Activated CD8-positive, alpha-beta memory T cell treated with anti-CD3 and anti-CD28 coated beads, Interleukin-2, amount 10 ng/mL, durations not matched to agents 7 days and 5 days (primary cell): Measurements from ENCODE around the gene TMEFF1. TPM values are rescaled to one million over a fixed set of nuclear protein-coding genes. Genes with fewer than 3 reads are reported as not detected.
"Not testable (repeated sequence)": the region's sequence is repeated elsewhere in the genome, so short reads cannot be mapped to it uniquely, and the experiment has no call there.

Source experiments
- ATAC-seq: fragments of 150-1000 bp; cut with Tn5 transposase; one replicate; pipeline ENCODE4 v1.10.0; 2021; ENCODE audit warnings: moderate library complexity
- CTCF ChIA-PET: fragments of 350-600 bp; sonication (Branson Sonifier 250); formaldehyde crosslinking; loops from one replicate; lab custom pipeline; 2021; ENCODE audit warnings: antibody characterized with exemption; lab: Charles Lee
- DNase-seq: peaks from one replicate; pipeline ENCODE4 v3.0.0-alpha.2; 2020
- H3K27ac Mint-ChIP-seq: one replicate; pipeline ENCODE4 v1.8.0; 2021; ENCODE audit warnings: mild to moderate bottlenecking, mixed read lengths
- H3K27me3 Mint-ChIP-seq: one replicate; pipeline ENCODE4 v1.8.0; 2021; ENCODE audit warnings: mixed read lengths
- H3K36me3 Mint-ChIP-seq: one replicate; pipeline ENCODE4 v1.8.0; 2021; ENCODE audit warnings: mild to moderate bottlenecking, mixed read lengths
- H3K4me1 Mint-ChIP-seq: one replicate; pipeline ENCODE4 v1.8.0; 2021; ENCODE audit warnings: mixed read lengths
- H3K4me3 Mint-ChIP-seq: one replicate; pipeline ENCODE4 v1.8.0; 2021; ENCODE audit warnings: mild to moderate bottlenecking, moderate library complexity, mixed read lengths
- H3K9me3 Mint-ChIP-seq: one replicate; pipeline ENCODE4 v1.8.0; 2022; ENCODE audit warnings: low read depth, mixed read lengths
- total RNA-seq, 2 experiments: library from RNA; stranded (reverse); gene quantifications; one replicate each; pipeline ENCODE4 v1.2.3, GENCODE V29; 2021

The TMEFF1 gene
- total RNA-seq, 2 experiments from 2014 or later: 0.49 TPM; not detected in 1

GRCh38 chr9:100527180-100527794, 54.3 kb downstream of the TMEFF1 start:
- DNase-seq, H3K9me3 Mint-ChIP-seq, H3K27me3 Mint-ChIP-seq, H3K4me3 Mint-ChIP-seq, H3K27ac Mint-ChIP-seq, H3K36me3 Mint-ChIP-seq, ATAC-seq, H3K4me1 Mint-ChIP-seq, CTCF ChIA-PET: not testable (repeated sequence)

- CTCF ChIA-PET: no interaction called here
Measured at GRCh38 chr9:100534401-100534800, 61.5 kb downstream of the TMEFF1 start.

GRCh38 chr9:100540327-100540726, 67.4 kb downstream of the TMEFF1 start:
- H3K27ac Mint-ChIP-seq: no peak overlapping the region
- DNase-seq (no peak), ATAC-seq (no peak)
- CTCF ChIA-PET: no interaction called here
- H3K4me1 Mint-ChIP-seq: peaks cover 7% of the 10 kb centered on the region
- H3K36me3 Mint-ChIP-seq: peaks cover 5% of the 10 kb centered on the region
- H3K4me3 Mint-ChIP-seq: no peak overlapping the region
- no peaks in the 10 kb centered on the region for H3K27me3 Mint-ChIP-seq
- H3K9me3 Mint-ChIP-seq: peaks cover 2% of the 10 kb centered on the region

More at GRCh38 chr9:100534401-100534800, 61.5 kb downstream of the TMEFF1 start:
- Mint-ChIP-seq H3K36me3 (peaks cover 1% of the 10 kb centered on the region), H3K9me3 (no peaks in the 10 kb centered on the region), H3K27ac (no peak overlapping the region), H3K4me3 (no peak overlapping the region), H3K27me3 (no peaks in the 10 kb centered on the region), H3K4me1 (peaks cover 9% of the 10 kb centered on the region)
- ATAC-seq (no peak), DNase-seq (no peak)

DNA sequence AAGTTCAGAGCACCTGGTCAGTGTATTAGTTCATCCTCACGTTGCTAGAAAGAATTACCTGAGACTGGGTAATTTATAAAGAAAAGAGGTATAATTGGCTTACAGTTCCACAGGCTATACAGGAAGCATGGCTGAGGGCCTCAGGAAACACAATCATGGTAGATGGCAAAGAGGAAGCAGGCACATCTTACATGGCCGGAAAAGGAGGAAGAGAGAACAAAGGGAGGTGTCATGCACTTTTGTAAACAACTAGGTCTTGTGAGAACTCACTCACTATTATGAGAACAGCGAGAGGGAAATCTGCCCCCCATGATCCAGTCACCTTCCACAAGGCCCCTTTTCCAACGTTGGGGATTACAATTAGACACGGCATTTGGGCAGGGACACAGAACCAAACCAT, 76.1 kb downstream of the TMEFF1 start:
- DNase-seq: no peak
- Mint-ChIP-seq H3K9me3 (peaks cover 2% of the 10 kb centered on the region), H3K27me3 (no peaks in the 10 kb centered on the region), H3K4me3 (no peak overlapping the region), H3K27ac (no peak overlapping the region), H3K4me1 (no peaks in the 10 kb centered on the region), H3K36me3 (peaks cover 11% of the 10 kb centered on the region)
- CTCF ChIA-PET: no interaction called here
- ATAC-seq: no peak

- no peak overlapping the region for H3K4me3 Mint-ChIP-seq
- no peak for DNase-seq
- no peak for ATAC-seq
- CTCF ChIA-PET: no interaction called here
- H3K27me3 Mint-ChIP-seq: no peaks in the 10 kb centered on the region
- H3K9me3 Mint-ChIP-seq: no peaks in the 10 kb centered on the region
- H3K36me3 Mint-ChIP-seq: no peaks in the 10 kb centered on the region
- H3K27ac Mint-ChIP-seq: no peak overlapping the region
- no peaks in the 10 kb centered on the region for H3K4me1 Mint-ChIP-seq
Measured at GRCh38 chr9:100554935-100555401, 82.0 kb downstream of the TMEFF1 start.

DNA sequence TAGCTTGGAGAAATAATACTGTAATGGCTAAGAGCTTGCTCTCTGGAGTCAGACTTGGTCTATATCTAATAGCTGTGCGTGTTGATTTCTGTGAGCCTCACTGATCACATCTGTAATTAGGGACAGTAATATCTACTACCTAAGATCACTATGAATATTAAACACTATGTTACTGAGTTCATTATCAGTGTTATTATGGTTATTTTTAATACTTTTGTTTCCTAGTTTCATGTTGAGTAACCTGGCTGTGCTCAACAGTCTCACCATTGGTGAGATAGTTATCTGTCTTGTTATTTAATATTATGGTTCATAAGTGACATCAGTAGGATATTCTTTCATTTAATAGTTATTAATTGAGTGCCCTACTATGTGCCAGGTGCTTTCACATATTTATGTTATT, 82.5 kb downstream of the TMEFF1 start:
- ATAC-seq (no peak), DNase-seq (no peak)
- H3K36me3 Mint-ChIP-seq: no peaks in the 10 kb centered on the region
- CTCF ChIA-PET: interaction anchor here (1.4 kb wide), 1 partner anchor 117 kb away, joined by 3 read pairs; no protein-coding TSS in a partner anchor
- no peak overlapping the region for H3K27ac Mint-ChIP-seq
- H3K4me1 Mint-ChIP-seq: no peaks in the 10 kb centered on the region
- H3K27me3 Mint-ChIP-seq: no peaks in the 10 kb centered on the region
- no peak overlapping the region for H3K4me3 Mint-ChIP-seq
- H3K9me3 Mint-ChIP-seq: no peaks in the 10 kb centered on the region

GRCh38 chr9:100557053-100557452, 84.1 kb downstream of the TMEFF1 start:
- CTCF ChIA-PET: interaction anchor here (1.4 kb wide), 1 partner anchor 10 kb away, joined by 3 read pairs; no protein-coding TSS in a partner anchor
- DNase-seq (no peak), ATAC-seq (no peak)
- no peak overlapping the region for H3K27ac Mint-ChIP-seq
- no peaks in the 10 kb centered on the region for H3K27me3 Mint-ChIP-seq
- no peaks in the 10 kb centered on the region for H3K4me1 Mint-ChIP-seq
- H3K9me3 Mint-ChIP-seq: no peaks in the 10 kb centered on the region
- no peaks in the 10 kb centered on the region for H3K36me3 Mint-ChIP-seq
- H3K4me3 Mint-ChIP-seq: no peak overlapping the region

DNA sequence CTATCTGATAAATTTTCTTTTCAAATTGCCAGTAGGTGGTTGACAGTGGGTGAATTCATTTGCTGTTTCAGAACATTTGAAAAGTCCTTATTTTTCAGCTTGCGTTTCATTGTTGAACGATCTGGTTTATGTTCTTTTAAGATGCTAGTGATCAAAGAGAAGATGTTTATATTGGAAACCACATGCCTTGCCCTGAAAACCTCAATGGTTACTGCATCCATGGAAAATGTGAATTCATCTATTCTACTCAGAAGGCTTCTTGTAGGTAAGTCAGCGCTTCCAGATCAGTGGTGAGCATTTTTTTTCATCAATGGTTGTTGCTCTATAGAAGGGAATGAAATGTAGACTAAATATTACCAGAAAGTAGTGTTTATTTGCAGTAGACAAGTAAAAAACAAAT, 88.3 kb downstream of the TMEFF1 start:
- Mint-ChIP-seq H3K4me1 (no peaks in the 10 kb centered on the region), H3K9me3 (no peaks in the 10 kb centered on the region), H3K27me3 (no peaks in the 10 kb centered on the region), H3K36me3 (no peaks in the 10 kb centered on the region), H3K27ac (no peak overlapping the region), H3K4me3 (no peak overlapping the region)
- no peak for DNase-seq
- ATAC-seq: no peak
- CTCF ChIA-PET: no interaction called here

GRCh38 chr9:100567856-100568255, 94.9 kb downstream of the TMEFF1 start:
- Mint-ChIP-seq H3K9me3 (no peaks in the 10 kb centered on the region), H3K4me3 (no peak overlapping the region), H3K27me3 (no peaks in the 10 kb centered on the region), H3K4me1 (no peaks in the 10 kb centered on the region), H3K36me3 (peaks cover 1% of the 10 kb centered on the region), H3K27ac (no peak overlapping the region)
- DNase-seq: no peak
- CTCF ChIA-PET: no interaction called here
- no peak for ATAC-seq

DNA sequence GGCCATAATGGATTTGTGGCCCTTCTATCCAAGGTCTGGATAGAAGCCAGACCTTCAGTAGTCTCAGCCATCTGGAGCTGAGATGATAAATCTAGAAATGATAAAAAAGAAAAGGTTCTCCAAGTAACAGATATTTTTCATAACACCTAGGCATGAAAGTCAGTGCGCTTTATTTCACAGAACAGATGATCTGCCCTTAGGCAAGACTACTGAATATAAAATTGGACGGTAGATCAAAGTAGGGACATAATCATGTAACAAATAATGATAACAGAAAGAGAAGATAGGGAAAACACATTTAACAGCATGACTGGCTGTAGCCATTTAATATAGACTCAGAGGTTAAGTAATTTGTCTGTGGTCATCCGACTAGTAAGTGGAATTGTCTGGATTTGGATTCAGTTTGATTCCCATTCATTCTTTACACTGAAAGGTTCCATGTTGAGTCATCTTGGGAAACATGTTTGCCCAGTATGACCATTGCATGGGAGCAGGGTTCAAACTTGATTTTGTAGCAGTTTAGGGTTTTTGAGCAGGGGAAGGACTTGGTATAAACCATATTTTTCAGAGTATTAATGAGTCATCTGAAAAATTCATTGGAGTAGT, 100.8 kb downstream of the TMEFF1 start:
- Mint-ChIP-seq H3K27me3 (no peaks in the 10 kb centered on the region), H3K4me3 (no peak overlapping the region), H3K4me1 (peaks cover 6% of the 10 kb centered on the region), H3K36me3 (peaks cover 1% of the 10 kb centered on the region), H3K9me3 (no peaks in the 10 kb centered on the region), H3K27ac (no peak overlapping the region)
- CTCF ChIA-PET: no interaction called here
- no peak for ATAC-seq
- no peak for DNase-seq

GRCh38 chr9:100575006-100575405, 102.1 kb downstream of the TMEFF1 start:
- Mint-ChIP-seq H3K9me3 (no peaks in the 10 kb centered on the region), H3K27ac (no peak overlapping the region), H3K4me3 (no peak overlapping the region), H3K4me1 (peaks cover 6% of the 10 kb centered on the region), H3K36me3 (no peaks in the 10 kb centered on the region), H3K27me3 (no peaks in the 10 kb centered on the region)
- DNase-seq (no peak), ATAC-seq (no peak)
- CTCF ChIA-PET: interaction anchor here (1.0 kb wide), 1 partner anchor 26 kb away, joined by 4 read pairs; no protein-coding TSS in a partner anchor

GRCh38 chr9:100575765-100576386, 102.9 kb downstream of the TMEFF1 start:
- no peaks in the 10 kb centered on the region for H3K27me3 Mint-ChIP-seq
- H3K36me3 Mint-ChIP-seq: no peaks in the 10 kb centered on the region
- peaks cover 6% of the 10 kb centered on the region for H3K4me1 Mint-ChIP-seq
- DNase-seq: no peak
- H3K4me3 Mint-ChIP-seq: no peak overlapping the region
- CTCF ChIA-PET: interaction anchor here (1.0 kb wide), 1 partner anchor 25 kb away, joined by 4 read pairs; no protein-coding TSS in a partner anchor
- H3K27ac Mint-ChIP-seq: no peak overlapping the region
- H3K9me3 Mint-ChIP-seq: no peaks in the 10 kb centered on the region
- no peak for ATAC-seq

- H3K27me3 Mint-ChIP-seq: peaks cover 7% of the 10 kb centered on the region
- H3K4me1 Mint-ChIP-seq: peaks cover 6% of the 10 kb centered on the region
- CTCF ChIA-PET: no interaction called here
- no peaks in the 10 kb centered on the region for H3K36me3 Mint-ChIP-seq
- H3K4me3 Mint-ChIP-seq: no peak within 1 kb of the TSS
- DNase-seq (no peak), ATAC-seq (no peak)
- no peaks in the 10 kb centered on the region for H3K9me3 Mint-ChIP-seq
- H3K27ac Mint-ChIP-seq: no peak within 1 kb of the TSS
Measured at GRCh38 chr9:100577776-100578448, 105.0 kb downstream of the TMEFF1 start, which contains the start of gene CAVIN4. Gene CAVIN4, plus strand, starts transcription at chr9:100578079. Its CDS starts 65 bp downstream, at chr9:100578144.
